CD4-positive, alpha-beta T cell treated with Interleukin-1 beta for 1 hour (primary cell): ENCODE measurements around the gene RIC8A.

Experiments used
- DNase-seq, 2 donors: peaks; one replicate each; pipeline ENCODE4 v3.0.0-alpha.2; 2020 to 2022

Gene RIC8A

GRCh38 chr11:204587-205109 is 2.9 kb upstream of the RIC8A start:
- DNase-seq, result no peak

GRCh38 chr11:205221-206001 is 2.1 kb upstream of the RIC8A start:
- no peak for DNase-seq

- DNase-seq, result no peak
Measured at GRCh38 chr11:206002-206384, 1.5 kb upstream of the RIC8A start.

DNA sequence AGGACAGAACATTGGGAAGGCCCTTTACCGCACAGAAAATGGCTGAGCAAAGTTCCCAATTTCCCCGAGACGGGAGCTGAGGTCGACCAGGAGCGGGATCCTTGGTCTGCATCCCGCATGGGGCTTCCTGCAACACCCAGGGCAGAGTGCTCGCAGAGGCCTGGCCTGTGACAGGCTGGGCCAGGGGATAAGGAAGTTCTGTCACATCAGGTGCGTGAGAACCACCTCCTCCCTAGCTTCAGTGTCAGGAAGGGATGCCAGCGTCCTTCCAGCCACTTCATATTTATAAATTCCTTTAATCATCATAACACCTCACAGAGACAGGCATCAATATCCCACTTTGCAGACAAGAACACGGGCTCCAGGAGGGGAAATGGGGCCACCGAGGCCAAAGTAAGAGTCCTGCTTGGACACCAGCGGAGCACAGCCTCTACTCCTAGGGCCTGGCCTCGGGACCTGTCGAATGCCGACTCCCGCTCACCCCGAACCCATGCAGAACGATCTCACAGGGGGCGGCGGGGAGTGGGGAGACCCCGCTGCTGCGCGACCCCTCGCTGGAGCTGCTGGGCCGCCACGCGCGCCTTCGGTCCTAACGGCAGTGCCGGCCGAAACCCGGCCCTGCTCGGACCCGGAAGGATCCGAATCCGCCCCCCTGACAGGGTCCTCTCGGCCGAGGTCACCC is 841 bp upstream of the RIC8A start:
- peak in 1 of 2 donors; percentile 17 for DNase-seq

DNA sequence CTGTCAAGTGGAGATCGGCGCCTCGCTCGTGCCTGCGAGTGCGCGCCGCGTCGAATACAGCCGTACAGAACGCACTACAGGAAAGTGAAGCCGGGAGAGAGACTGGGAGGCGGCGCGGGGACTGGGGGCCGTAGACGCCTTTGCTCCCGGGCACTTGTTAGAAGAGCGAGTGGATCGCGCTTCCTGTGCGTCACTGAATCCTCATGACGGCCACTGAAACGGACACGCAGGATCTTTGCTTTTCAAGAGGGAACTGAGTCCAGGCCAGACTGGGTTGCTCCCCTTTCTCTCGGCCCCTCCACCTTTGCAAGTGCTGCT is 314 bp downstream of the RIC8A start:
- DNase-seq, result no peak

- DNase-seq, result peak; percentile 85 to 86
Measured at GRCh38 chr11:208181-208916, 841 bp downstream of the RIC8A start.

DNA sequence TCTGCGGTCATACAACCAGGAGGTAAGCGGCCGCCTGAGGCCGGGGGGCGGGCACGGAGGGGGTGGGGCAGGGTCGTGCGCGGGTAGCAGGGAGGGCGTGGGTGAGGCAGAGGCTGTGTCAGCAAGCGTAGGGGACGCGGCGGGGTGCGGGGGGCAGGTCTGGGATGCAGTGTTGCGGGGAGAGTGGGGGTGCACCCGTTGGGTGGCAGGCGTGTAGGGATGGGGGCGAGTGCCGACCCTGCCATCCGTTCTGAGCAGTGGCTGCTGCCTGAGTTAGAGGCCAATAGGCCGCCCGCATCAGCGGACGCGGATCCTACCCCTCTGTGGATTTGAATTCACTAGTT is 1.4 kb downstream of the RIC8A start:
- no peak for DNase-seq

DNA sequence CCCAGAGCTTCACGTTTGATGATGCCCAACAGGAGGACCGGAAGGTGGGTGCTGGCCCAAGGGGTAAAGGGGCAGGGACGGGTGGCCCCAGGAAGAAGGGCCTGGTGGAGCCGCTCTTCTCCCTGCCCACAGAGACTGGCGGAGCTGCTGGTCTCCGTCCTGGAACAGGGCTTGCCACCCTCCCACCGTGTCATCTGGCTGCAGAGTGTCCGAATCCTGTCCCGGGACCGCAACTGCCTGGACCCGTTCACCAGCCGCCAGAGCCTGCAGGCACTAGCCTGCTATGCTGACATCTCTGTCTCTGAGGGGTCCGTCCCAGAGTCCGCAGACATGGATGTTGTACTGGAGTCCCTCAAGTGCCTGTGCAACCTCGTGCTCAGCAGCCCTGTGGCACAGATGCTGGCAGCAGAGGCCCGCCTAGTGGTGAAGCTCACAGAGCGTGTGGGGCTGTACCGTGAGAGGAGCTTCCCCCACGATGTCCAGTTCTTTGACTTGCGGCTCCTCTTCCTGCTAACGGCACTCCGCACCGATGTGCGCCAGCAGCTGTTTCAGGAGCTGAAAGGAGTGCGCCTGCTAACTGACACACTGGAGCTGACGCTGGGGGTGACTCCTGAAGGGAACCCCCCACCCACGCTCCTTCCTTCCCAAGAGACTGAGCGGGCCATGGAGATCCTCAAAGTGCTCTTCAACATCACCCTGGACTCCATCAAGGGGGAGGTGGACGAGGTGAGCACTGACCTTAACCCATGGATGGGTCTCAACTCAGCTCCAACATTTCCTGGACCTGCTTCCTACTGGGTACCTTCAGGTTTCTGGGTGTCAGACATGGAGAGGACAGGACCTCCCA is 2.0 kb downstream of the RIC8A start:
- DNase-seq, result no peak

DNA sequence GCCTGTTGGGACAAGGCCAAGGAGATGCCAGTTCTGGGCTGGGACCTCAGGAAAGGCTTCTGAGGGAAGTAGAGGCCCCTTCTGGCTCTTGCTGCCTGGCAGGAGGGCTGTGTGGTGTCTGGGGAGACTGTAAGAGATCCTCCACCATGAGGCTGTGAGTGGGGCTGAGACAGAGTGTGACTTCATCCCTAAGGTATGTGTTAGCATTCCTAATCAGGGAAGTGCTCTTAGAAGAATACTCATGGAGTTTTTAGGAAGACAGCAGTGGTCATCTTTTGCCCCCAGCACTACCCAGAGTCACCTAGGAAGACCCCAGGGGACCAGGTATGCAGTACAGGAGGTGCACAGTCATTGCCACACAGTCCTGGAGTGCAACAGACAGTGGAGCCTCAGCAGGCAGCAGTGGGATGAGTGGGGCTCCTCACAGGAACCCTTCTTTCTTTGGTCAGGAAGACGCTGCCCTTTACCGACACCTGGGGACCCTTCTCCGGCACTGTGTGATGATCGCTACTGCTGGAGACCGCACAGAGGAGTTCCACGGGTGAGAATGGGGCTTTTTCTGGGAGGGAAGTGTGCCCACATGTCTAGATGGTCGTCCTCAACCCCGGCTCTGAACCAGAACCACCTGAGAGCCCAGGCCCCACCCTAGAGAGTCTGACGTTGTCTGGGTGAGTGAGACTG is 2.8 kb downstream of the RIC8A start:
- no peak for DNase-seq

DNA sequence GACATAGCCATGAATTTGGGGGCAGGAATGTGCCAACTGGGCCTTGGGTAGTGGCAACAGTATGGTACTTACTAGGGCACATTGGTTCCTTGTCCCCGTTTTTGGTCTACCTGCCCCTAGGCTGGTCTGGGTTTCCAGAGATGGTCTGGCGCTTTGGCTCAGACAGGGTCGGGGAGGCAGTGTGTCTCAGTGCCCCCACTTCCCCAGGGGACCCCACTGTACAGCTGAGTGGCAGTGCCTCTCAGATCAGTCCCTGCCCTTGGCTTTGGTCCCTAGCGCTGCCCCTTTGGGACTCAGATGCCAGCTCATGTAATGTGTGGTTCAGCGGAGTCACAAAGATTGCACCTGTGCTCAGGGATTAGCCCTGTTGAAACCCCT is 3.3 kb downstream of the RIC8A start:
- no peak for DNase-seq

GRCh38 chr11:211295-211694 is 3.8 kb downstream of the RIC8A start:
- no peak for DNase-seq

DNA sequence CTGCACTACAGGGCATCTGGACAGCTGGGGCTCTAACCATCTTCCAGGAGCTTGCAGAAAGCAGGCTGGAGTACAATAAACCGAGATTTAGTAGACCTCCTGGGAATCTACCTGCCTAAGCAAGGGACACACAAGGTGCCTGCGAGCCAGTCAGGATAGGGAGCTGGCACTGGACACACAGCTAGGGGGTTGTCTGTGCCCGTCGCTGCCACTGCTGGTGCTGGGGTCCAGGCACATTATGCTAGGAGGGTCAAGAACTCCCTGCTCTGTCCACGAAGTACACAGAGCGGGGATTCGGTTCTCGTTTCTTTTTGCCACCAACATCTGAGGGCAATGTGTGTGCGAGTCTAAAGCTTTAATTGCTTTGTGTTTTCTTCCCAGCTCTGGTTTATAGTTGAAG is 4.2 kb downstream of the RIC8A start:
- DNase-seq, result no peak

DNA sequence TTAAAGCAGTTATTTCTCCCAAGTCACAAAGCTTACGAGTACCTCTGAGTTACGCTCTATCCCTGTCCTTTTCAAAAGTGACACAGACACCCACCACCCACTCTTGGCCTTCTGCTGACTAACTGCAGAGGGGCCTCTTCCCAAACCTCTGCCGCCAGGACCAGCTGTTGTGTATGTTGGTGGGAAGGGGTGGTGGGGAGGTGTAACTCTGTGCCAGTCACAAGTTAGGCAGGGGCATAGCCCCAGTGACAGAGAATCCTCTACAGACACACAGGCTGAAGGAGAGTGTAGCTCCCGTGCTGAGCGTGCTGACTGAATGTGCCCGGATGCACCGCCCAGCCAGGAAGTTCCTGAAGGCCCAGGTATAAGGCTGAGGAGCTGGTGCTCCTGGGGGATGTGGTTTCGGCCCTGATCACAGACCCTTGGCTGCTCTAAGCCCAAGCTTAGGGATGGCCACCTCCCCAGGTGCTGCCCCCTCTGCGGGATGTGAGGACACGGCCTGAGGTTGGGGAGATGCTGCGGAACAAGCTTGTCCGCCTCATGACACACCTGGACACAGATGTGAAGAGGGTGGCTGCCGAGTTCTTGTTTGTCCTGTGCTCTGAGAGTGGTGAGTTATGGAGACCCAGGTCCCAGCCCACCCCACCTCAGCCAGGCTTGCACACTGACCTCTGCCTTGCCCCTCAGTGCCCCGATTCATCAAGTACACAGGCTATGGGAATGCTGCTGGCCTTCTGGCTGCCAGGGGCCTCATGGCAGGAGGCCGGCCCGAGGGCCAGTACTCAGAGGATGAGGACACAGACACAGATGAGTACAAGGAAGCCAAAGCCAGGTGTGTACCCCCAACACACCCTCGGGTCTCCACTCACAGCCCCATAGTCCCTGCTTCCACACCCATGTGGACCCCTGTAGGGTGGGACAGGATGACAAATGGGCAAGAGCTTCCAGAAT is 4.9 kb downstream of the RIC8A start:
- no peak for DNase-seq

DNA sequence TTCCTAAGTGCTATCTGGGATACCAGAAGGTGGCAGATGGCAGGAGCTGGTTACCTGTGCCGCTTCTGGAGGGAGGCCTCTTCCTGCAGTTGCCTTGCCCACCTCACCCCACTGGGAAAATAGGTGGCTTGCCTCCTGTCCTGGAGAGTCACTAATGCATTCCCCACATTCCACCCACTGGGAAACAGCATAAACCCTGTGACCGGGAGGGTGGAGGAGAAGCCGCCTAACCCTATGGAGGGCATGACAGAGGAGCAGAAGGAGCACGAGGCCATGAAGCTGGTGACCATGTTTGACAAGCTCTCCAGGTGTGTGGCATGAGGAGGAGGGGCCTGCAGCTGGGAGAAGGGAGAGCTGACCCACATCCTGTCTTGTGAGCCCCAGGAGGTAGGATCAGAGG is 5.6 kb downstream of the RIC8A start:
- DNase-seq, result no peak

GRCh38 chr11:214083-214482 is 6.6 kb downstream of the RIC8A start:
- DNase-seq, result no peak

DNA sequence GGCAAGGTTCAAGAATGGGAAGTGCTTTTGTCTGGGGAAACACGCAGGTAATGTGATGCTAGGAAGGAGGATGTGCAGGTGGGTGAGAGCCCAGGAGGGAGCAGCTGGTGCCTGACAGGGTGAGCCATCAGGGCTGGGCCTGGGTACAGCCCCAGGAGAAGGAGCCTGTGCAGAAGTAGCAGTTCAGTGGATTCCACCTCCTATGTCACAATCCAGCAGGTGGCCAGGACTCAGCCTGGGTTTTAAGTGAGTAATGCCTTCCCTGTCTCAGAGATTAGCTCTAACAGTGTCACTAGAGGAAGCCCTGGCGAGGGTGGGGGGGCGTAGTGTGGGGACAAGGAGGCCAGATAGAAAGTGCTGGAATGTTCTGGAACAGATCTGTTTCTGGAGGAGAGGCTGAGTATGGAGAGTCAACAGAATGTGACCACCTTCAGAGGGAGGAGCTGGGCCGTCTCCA is 8.1 kb downstream of the RIC8A start:
- no peak for DNase-seq

- no peak for DNase-seq
Measured at GRCh38 chr11:216081-216974, 8.8 kb downstream of the RIC8A start.

- DNase-seq, result no peak
Measured at GRCh38 chr11:217704-218103, 10.2 kb downstream of the RIC8A start.

DNA sequence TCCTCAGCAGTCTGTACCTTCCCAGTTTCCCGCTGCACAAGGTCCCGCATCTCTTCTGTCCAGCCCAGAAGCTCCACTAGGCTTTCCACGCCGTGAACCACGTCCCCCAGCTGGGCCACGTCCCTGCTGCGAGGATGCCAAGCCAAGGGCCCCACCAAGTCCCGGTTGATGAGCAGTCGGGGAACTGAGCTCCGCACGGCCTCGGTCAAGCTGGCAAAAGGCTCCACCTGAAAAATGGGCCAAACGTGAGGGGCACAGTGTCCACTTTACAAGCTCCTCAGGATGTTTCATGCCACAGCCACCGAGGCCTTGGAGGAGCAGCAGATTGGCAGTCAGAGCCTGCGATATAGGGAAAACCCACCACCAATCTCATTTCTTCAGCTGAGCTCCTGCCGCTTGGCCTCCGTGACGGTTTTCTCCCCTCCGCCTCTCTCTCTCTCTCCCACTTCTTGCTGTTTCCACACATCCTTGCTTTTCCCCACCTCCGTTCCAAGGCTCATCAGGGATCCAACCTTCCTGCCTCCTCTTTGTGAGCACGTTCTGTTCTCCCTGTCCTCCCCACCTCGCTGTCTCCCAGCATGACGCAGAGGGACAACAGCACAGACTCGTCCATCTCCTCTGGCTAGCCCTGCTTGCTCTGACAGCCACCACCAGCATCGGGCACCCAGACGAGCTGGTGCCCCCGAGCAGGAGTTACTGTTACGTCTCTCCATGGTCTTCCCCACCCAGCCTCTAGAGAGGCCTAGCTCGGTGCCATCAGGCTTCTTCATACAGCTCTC is 11.5 kb downstream of the RIC8A start:
- DNase-seq, result no peak
